ENCODE results near the gene SNCAIP. TPM values are rescaled to one million over a fixed set of nuclear protein-coding genes. Genes with fewer than 3 reads are reported as not detected.

SNCAIP gene
- total and polyA plus RNA-seq, 9 of the 15 experiments (the other 6 are each of a cell fraction or from before 2014, with no cell fraction given): 0.04 TPM; not detected in 8

DNA sequence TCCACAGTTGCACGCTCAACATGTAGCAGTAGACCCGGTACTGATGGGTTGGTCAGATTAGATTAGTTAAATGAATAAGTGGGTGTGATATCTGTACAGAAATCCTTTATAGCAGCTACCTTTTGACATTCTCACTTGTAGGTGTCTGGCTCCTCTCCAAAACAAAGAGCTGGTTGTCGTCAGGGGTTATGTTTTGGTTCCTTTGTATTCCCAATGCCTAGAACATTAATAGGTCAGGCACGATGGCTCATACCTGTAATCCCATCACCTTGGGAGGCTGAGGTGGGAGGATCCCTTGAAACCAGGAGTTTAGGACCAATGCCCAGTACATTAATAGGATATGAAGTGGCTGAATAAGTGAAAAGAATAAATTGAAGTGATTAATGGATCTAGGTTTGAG, 182.1 kb downstream of the SNCAIP start:
- no TSS peak for BruUV-seq (replicated peaks)
- peaks cover 0 to 4% of the 10 kb centered on the region in 2 experiments; a peak in 2 of 5 replicates for H3K4me1 ChIP-seq (replicated peaks in 1 of 2; ENCODE audit: control insufficient read depth in 2 of 2, insufficient read depth in 2 of 2, low read length in 2 of 2)
- ATAC-seq (no peak), FAIRE-seq (no peak), DNase-seq (ENCODE audit: extremely low read depth in 1 of 4, low spot score in 3 of 4) (no peak)
- no peak overlapping the region for H3K9ac ChIP-seq (ENCODE audit: insufficient read depth in 1 of 2, low read depth in 2 of 2, low read length in 2 of 2)
- H3K27me3 ChIP-seq (ENCODE audit: control insufficient read depth in 2 of 2, insufficient read depth in 2 of 2, low read length in 2 of 2): no peaks in the 10 kb centered on the region; a peak in 1 of 5 replicates
- in situ Hi-C loops (cut with MboI): loop anchor here (10.0 kb wide), 1 partner anchor 299 kb away; no protein-coding TSS in a partner anchor
- H3K4me2 ChIP-seq (ENCODE audit: insufficient read depth, low read length): no peak overlapping the region
- intact Hi-C loops (cut with micrococcal nuclease): loop anchor here (5.0 to 10.0 kb wide), 2 partner anchors 297 to 851 kb away; no protein-coding TSS in a partner anchor
- ChIA-PET CTCF (ENCODE audit: low intra/inter-chr PET ratio) (no interaction called here), POLR2A (no interaction called here)
- no peak overlapping the region for H3K4me3 ChIP-seq
- H3K27ac ChIP-seq (ENCODE audit: extremely low read depth, low read depth, low read length): no peak overlapping the region
- H2AFZ ChIP-seq (ENCODE audit: low read depth, low read length): no peak overlapping the region
- no peaks in the 10 kb centered on the region for H3K9me1 ChIP-seq (ENCODE audit: control insufficient read depth, insufficient read depth, low read length)
- H3K9me3 ChIP-seq (replicated peaks; ENCODE audit: control insufficient read depth, insufficient read depth, low read depth, low read length): no peaks in the 10 kb centered on the region
- H3K36me3 ChIP-seq (ENCODE audit: control insufficient read depth, insufficient read depth, low read length): no peaks in the 10 kb centered on the region
- no peaks in the 10 kb centered on the region for H4K20me1 ChIP-seq (replicated peaks; ENCODE audit: control insufficient read depth, insufficient read depth, low read length)
- H3K79me2 ChIP-seq (ENCODE audit: control insufficient read depth, insufficient read depth, low read length): no peaks in the 10 kb centered on the region
- 0% methylated on average over 4 of the region's 4 CpGs for WGBS (ENCODE audit: insufficient coverage, low coverage, missing lambda C conversion rate)
- TF ChIP-seq PTBP1 (IDR thresholded peaks at IDR 0.05; ENCODE audit: low read depth, low read length): no peak
- TF ChIP-seq MIER1 (IDR thresholded peaks at IDR 0.05; ENCODE audit: low read depth): no peak
- TF ChIP-seq CREBBP (IDR thresholded peaks at IDR 0.05; ENCODE audit: low read depth, low read length): no peak
- no peak for TF ChIP-seq ZNF41 (CRISPR knock-in tag; conservative IDR thresholded peaks at IDR 0.05)
- no peak for TF ChIP-seq TCF3 (CRISPR knock-in tag; IDR thresholded peaks at IDR 0.05)
- no peak for TF ChIP-seq ATF2 (CRISPR knock-in tag; IDR thresholded peaks at IDR 0.05)
- TF ChIP-seq NRF1 (conservative IDR thresholded peaks at IDR 0.05 in 1 of 2, IDR thresholded peaks at IDR 0.05 in 1 of 2): no peak
- TF ChIP-seq, protein P1, sequence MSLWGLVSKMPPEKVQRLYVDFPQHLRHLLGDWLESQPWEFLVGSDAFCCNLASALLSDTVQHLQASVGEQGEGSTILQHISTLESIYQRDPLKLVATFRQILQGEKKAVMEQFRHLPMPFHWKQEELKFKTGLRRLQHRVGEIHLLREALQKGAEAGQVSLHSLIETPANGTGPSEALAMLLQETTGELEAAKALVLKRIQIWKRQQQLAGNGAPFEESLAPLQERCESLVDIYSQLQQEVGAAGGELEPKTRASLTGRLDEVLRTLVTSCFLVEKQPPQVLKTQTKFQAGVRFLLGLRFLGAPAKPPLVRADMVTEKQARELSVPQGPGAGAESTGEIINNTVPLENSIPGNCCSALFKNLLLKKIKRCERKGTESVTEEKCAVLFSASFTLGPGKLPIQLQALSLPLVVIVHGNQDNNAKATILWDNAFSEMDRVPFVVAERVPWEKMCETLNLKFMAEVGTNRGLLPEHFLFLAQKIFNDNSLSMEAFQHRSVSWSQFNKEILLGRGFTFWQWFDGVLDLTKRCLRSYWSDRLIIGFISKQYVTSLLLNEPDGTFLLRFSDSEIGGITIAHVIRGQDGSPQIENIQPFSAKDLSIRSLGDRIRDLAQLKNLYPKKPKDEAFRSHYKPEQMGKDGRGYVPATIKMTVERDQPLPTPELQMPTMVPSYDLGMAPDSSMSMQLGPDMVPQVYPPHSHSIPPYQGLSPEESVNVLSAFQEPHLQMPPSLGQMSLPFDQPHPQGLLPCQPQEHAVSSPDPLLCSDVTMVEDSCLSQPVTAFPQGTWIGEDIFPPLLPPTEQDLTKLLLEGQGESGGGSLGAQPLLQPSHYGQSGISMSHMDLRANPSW (CRISPR knock-in tag; IDR thresholded peaks at IDR 0.05): no peak
- TF ChIP-seq PRMT5 (CRISPR knock-in tag; IDR thresholded peaks at IDR 0.05): no peak
- TF ChIP-seq POLR2AphosphoS5 (IDR thresholded peaks at IDR 0.05; ENCODE audit: control insufficient read depth, insufficient read depth, low read depth, low read length): no peak
- no peak for TF ChIP-seq SMARCE1 (IDR thresholded peaks at IDR 0.05)
- no peak for TF ChIP-seq U2AF2 (optimal IDR thresholded peaks at IDR 0.05; ENCODE audit: low read depth, low read length)
- TF ChIP-seq BRF1 (IDR thresholded peaks at IDR 0.05; ENCODE audit: borderline replicate concordance, extremely low read depth, insufficient read length): no peak
- TF ChIP-seq, protein P2, sequence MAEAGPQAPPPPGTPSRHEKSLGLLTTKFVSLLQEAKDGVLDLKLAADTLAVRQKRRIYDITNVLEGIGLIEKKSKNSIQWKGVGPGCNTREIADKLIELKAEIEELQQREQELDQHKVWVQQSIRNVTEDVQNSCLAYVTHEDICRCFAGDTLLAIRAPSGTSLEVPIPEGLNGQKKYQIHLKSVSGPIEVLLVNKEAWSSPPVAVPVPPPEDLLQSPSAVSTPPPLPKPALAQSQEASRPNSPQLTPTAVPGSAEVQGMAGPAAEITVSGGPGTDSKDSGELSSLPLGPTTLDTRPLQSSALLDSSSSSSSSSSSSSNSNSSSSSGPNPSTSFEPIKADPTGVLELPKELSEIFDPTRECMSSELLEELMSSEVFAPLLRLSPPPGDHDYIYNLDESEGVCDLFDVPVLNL (CRISPR knock-in tag; IDR thresholded peaks at IDR 0.05; ENCODE audit: low read depth): no peak
- no peak for TF ChIP-seq FOXJ3 (CRISPR knock-in tag; IDR thresholded peaks at IDR 0.05)
- no peak for TF ChIP-seq TBP (optimal IDR thresholded peaks at IDR 0.05; ENCODE audit: low read depth, low read length)
- no peak for TF ChIP-seq NFIC (IDR thresholded peaks at IDR 0.05)
